ENCODE results near the gene COL8A1.

The COL8A1 gene

DNA sequence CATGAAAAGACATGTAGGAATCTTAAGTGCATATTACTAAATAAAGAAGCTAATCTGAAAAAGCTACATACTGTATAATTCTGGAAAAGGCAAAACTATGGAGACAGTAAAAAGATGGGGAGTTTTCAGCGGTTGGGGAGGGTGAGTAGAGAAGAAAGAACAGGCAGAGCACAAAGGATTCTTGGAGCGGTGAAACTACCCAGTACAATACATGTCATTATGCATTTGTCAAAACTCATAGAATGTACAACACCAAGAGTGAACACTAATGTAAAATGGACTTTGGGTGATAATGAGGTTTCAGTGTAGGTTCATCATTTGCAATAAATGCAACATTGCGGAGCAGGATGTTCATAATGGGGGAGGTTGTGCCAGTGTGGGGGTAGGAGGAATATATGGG, 133.8 kb downstream of the COL8A1 start:
- Histone ChIP-seq H3K4me2 (ENCODE audit: low read depth, low read length, poor library complexity, severe bottlenecking) (no peak overlapping the region), H4K20me1 (ENCODE audit: low read depth, low read length) (no peaks in the 10 kb centered on the region), H3K36me3 (ENCODE audit: low read length) (no peaks in the 10 kb centered on the region), H3K9me2 (replicated peaks; ENCODE audit: insufficient read depth, low read length) (no peaks in the 10 kb centered on the region), H3F3A (ENCODE audit: insufficient read depth) (no peaks in the 10 kb centered on the region), H3K79me2 (ENCODE audit: insufficient read depth, low read length) (no peaks in the 10 kb centered on the region), H3K9ac (ENCODE audit: low read length) (no peak overlapping the region), H3K4me3 (ENCODE audit: insufficient read depth, low read length, poor library complexity, severe bottlenecking) (no peak overlapping the region), H3K27me3 (ENCODE audit: low read length) (no peaks in the 10 kb centered on the region; the same call in 1 of the 2 replicates), H2AFZ (ENCODE audit: low read depth, low read length, severe bottlenecking) (no peak overlapping the region), H3K27ac (ENCODE audit: low read depth, low read length) (no peak overlapping the region), H3K9me3 (ENCODE audit: insufficient read depth, low read length) (no peaks in the 10 kb centered on the region)
- TF ChIP-seq, protein P1, sequence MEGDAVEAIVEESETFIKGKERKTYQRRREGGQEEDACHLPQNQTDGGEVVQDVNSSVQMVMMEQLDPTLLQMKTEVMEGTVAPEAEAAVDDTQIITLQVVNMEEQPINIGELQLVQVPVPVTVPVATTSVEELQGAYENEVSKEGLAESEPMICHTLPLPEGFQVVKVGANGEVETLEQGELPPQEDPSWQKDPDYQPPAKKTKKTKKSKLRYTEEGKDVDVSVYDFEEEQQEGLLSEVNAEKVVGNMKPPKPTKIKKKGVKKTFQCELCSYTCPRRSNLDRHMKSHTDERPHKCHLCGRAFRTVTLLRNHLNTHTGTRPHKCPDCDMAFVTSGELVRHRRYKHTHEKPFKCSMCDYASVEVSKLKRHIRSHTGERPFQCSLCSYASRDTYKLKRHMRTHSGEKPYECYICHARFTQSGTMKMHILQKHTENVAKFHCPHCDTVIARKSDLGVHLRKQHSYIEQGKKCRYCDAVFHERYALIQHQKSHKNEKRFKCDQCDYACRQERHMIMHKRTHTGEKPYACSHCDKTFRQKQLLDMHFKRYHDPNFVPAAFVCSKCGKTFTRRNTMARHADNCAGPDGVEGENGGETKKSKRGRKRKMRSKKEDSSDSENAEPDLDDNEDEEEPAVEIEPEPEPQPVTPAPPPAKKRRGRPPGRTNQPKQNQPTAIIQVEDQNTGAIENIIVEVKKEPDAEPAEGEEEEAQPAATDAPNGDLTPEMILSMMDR (IDR thresholded peaks at IDR 0.05; ENCODE audit: insufficient read depth, low read length, poor library complexity, severe bottlenecking), result no peak
- TF ChIP-seq EZH2phosphoT487 (conservative IDR thresholded peaks at IDR 0.05; ENCODE audit: low read length), result no peak

DNA sequence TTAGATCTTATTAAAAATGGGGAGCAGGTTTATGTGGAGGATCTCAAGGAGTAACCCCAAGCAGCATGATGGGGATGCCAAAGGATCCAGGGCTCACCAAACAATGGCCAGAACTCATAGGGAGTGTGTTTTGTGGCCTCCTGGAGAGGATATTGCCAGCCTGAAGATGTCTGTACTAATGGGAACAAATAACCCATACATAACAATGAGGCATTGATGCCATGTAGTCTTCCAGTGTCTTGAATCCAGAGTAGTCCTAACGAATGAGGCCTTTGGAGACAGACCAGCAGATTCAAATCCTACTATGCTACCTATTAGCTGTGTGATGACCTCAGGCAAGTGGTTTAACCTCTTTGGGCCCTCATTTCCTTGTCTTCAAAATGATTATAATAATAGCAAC, 134.3 kb downstream of the COL8A1 start:
- H3K36me3 ChIP-seq (ENCODE audit: low read length), result no peaks in the 10 kb centered on the region
- H3F3A ChIP-seq (ENCODE audit: insufficient read depth), result no peaks in the 10 kb centered on the region
- H3K9me2 ChIP-seq (replicated peaks; ENCODE audit: insufficient read depth, low read length), result no peaks in the 10 kb centered on the region
- no peak overlapping the region for H3K4me3 ChIP-seq (ENCODE audit: insufficient read depth, low read length, poor library complexity, severe bottlenecking)
- H4K20me1 ChIP-seq (ENCODE audit: low read depth, low read length), result no peaks in the 10 kb centered on the region
- no peak overlapping the region for H3K9ac ChIP-seq (ENCODE audit: low read length)
- no peaks in the 10 kb centered on the region for H3K9me3 ChIP-seq (ENCODE audit: insufficient read depth, low read length)
- H3K4me2 ChIP-seq (ENCODE audit: low read depth, low read length, poor library complexity, severe bottlenecking), result no peak overlapping the region
- no peaks in the 10 kb centered on the region; the same call in 1 of the 2 replicates for H3K27me3 ChIP-seq (ENCODE audit: low read length)
- no peak for TF ChIP-seq EZH2phosphoT487 (conservative IDR thresholded peaks at IDR 0.05; ENCODE audit: low read length)
- TF ChIP-seq, protein P1 (IDR thresholded peaks at IDR 0.05; ENCODE audit: insufficient read depth, low read length, poor library complexity, severe bottlenecking), result no peak
- H3K27ac ChIP-seq (ENCODE audit: low read depth, low read length), result no peak overlapping the region
- no peak overlapping the region for H2AFZ ChIP-seq (ENCODE audit: low read depth, low read length, severe bottlenecking)
- no peaks in the 10 kb centered on the region for H3K79me2 ChIP-seq (ENCODE audit: insufficient read depth, low read length)

DNA sequence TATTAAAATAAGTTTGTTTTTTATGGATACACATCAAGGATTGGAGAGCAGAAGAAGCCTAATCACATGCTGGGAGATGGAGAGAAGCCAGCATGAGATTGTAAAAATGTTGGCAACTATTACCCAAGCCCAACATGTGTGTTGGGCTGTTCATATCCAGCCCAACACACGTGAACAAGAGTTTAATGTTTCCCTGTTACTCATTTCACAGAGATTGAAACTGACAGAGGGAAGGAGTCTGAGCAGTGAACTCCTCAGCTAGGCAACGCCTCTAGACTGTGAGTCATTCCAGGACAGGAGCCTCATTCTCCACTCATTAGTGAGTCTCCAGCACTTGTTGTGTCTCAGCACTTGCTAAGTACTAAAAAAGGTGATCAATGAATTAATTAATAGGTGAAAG, 136.1 kb downstream of the COL8A1 start:
- Histone ChIP-seq H3K27ac (ENCODE audit: low read depth, low read length) (no peak overlapping the region), H3K9me3 (ENCODE audit: insufficient read depth, low read length) (no peaks in the 10 kb centered on the region), H3F3A (ENCODE audit: insufficient read depth) (no peaks in the 10 kb centered on the region), H3K9ac (ENCODE audit: low read length) (no peak overlapping the region), H3K9me2 (replicated peaks; ENCODE audit: insufficient read depth, low read length) (no peaks in the 10 kb centered on the region), H2AFZ (ENCODE audit: low read depth, low read length, severe bottlenecking) (no peak overlapping the region), H3K79me2 (ENCODE audit: insufficient read depth, low read length) (no peaks in the 10 kb centered on the region), H3K36me3 (ENCODE audit: low read length) (no peaks in the 10 kb centered on the region), H3K4me2 (ENCODE audit: low read depth, low read length, poor library complexity, severe bottlenecking) (no peak overlapping the region), H3K4me3 (ENCODE audit: insufficient read depth, low read length, poor library complexity, severe bottlenecking) (no peak overlapping the region), H4K20me1 (ENCODE audit: low read depth, low read length) (no peaks in the 10 kb centered on the region), H3K27me3 (ENCODE audit: low read length) (no peaks in the 10 kb centered on the region; the same call in 1 of the 2 replicates)
- TF ChIP-seq, protein P1 (IDR thresholded peaks at IDR 0.05; ENCODE audit: insufficient read depth, low read length, poor library complexity, severe bottlenecking), result no peak
- no peak for TF ChIP-seq EZH2phosphoT487 (conservative IDR thresholded peaks at IDR 0.05; ENCODE audit: low read length)

Measured in SU-DHL-6 (cell line).